Neural crest cell (in vitro differentiated cells): ENCODE measurements around the gene PKD2L1. TPM values are rescaled to one million over a fixed set of nuclear protein-coding genes. Genes with fewer than 3 reads are reported as not detected.

Experiments
- DNase-seq: peaks from one replicate; pipeline ENCODE4 v3.0.0; 2021; ENCODE audit warnings: low read depth, mixed read lengths, low spot score
- H3K27ac Mint-ChIP-seq: one replicate; pipeline ENCODE4 v1.8.0; 2021; ENCODE audit warnings: mild to moderate bottlenecking, mixed read lengths; ENCODE audit not compliant: unreplicated experiment
- H3K27me3 Mint-ChIP-seq: 2 replicates; pipeline ENCODE4 v1.8.0; 2021; ENCODE audit warnings: low read depth, mild to moderate bottlenecking, mixed read lengths
- H3K36me3 Mint-ChIP-seq: 2 replicates; pipeline ENCODE4 v1.8.0; 2021; ENCODE audit warnings: low read depth, mild to moderate bottlenecking, mixed read lengths
- H3K4me1 Mint-ChIP-seq: 2 replicates; pipeline ENCODE4 v1.8.0; 2021; ENCODE audit warnings: mixed read lengths
- H3K4me3 Mint-ChIP-seq: one replicate; pipeline ENCODE4 v1.8.0; 2021; ENCODE audit warnings: mild to moderate bottlenecking, mixed read lengths
- H3K9me3 Mint-ChIP-seq: 2 replicates; pipeline ENCODE4 v1.8.0; 2021; ENCODE audit warnings: mixed read lengths
- CTCF ChIP-seq: fragments of 200-600 bp; sonication (generic); conservative IDR thresholded peaks from 2 replicates; pipeline ENCODE4 v1.5.0; 2021; ENCODE audit warnings: antibody characterized with exemption, mild to moderate bottlenecking
- total RNA-seq: library from RNA; stranded (reverse); gene quantifications from 2 replicates; pipeline ENCODE4 v1.2.1, GENCODE V29; 2021

Gene PKD2L1
- total RNA-seq, 1 donor from 2014 or later, result not detected

- TF ChIP-seq CTCF, result no peak
- no peaks in the 10 kb centered on the region for H3K9me3 Mint-ChIP-seq
- peak overlapping the region; percentile 70 for H3K4me3 Mint-ChIP-seq
- peaks cover 2% of the 10 kb centered on the region for H3K27me3 Mint-ChIP-seq
- no peak for DNase-seq
- peaks cover 53% of the 10 kb centered on the region for H3K4me1 Mint-ChIP-seq
- peak overlapping the region; percentile 94 for H3K27ac Mint-ChIP-seq
- H3K36me3 Mint-ChIP-seq, result no peaks in the 10 kb centered on the region
Measured at GRCh38 chr10:100340948-100341847, 11.2 kb upstream of the PKD2L1 start.

- no peak for DNase-seq
- Mint-ChIP-seq H3K9me3 (no peaks in the 10 kb centered on the region), H3K27ac (no peak overlapping the region), H3K4me3 (no peak overlapping the region), H3K36me3 (no peaks in the 10 kb centered on the region), H3K4me1 (peaks cover 36% of the 10 kb centered on the region), H3K27me3 (peaks cover 9% of the 10 kb centered on the region)
- no peak for TF ChIP-seq CTCF
Measured at GRCh38 chr10:100339236-100339635, 9.2 kb upstream of the PKD2L1 start.

- Mint-ChIP-seq H3K4me1 (peaks cover 39% of the 10 kb centered on the region), H3K9me3 (no peaks in the 10 kb centered on the region), H3K27me3 (peaks cover 15% of the 10 kb centered on the region), H3K36me3 (no peaks in the 10 kb centered on the region), H3K4me3 (peak overlapping the region; percentile 14), H3K27ac (peak overlapping the region; percentile 79)
- peak; percentile 79 for DNase-seq
- TF ChIP-seq CTCF, result peak; percentile 90
Measured at GRCh38 chr10:100338434-100339036, 8.5 kb upstream of the PKD2L1 start.

- no peak overlapping the region for H3K27ac Mint-ChIP-seq
- H3K36me3 Mint-ChIP-seq, result no peaks in the 10 kb centered on the region
- no peak for TF ChIP-seq CTCF
- peaks cover 28% of the 10 kb centered on the region for H3K4me1 Mint-ChIP-seq
- DNase-seq, result no peak
- H3K4me3 Mint-ChIP-seq, result no peak overlapping the region
- H3K9me3 Mint-ChIP-seq, result no peaks in the 10 kb centered on the region
- peaks cover 44% of the 10 kb centered on the region for H3K27me3 Mint-ChIP-seq
Measured at GRCh38 chr10:100334762-100335161, 4.7 kb upstream of the PKD2L1 start.

GRCh38 chr10:100333661-100334440 lies 3.8 kb upstream of the PKD2L1 start:
- H3K36me3 Mint-ChIP-seq, result no peaks in the 10 kb centered on the region
- H3K27me3 Mint-ChIP-seq, result peaks cover 51% of the 10 kb centered on the region
- peaks cover 27% of the 10 kb centered on the region for H3K4me1 Mint-ChIP-seq
- no peak overlapping the region for H3K27ac Mint-ChIP-seq
- no peak for TF ChIP-seq CTCF
- H3K4me3 Mint-ChIP-seq, result no peak overlapping the region
- no peaks in the 10 kb centered on the region for H3K9me3 Mint-ChIP-seq
- no peak for DNase-seq
